Neuronal stem cell (in vitro differentiated cells): Measurements from ENCODE around the gene ATP1B2.

ENCODE experiments used
- DNase-seq: peaks from one replicate; pipeline ENCODE4 v3.0.0-alpha.2; 2013; ENCODE audit warnings: low spot score
- H2AFZ ChIP-seq: one replicate; pipeline ENCODE4 v1.6.1; 2013; ENCODE audit warnings: mild to moderate bottlenecking, low read length, inconsistent platforms
- H2AK5ac ChIP-seq: 2 replicates; pipeline ENCODE4 v1.6.1; 2013; ENCODE audit warnings: low read depth, mild to moderate bottlenecking, inconsistent platforms, low read length, moderate library complexity, mixed read lengths
- H2BK120ac ChIP-seq: 2 replicates; pipeline ENCODE4 v1.6.1; 2013; ENCODE audit warnings: low read depth, mild to moderate bottlenecking, inconsistent platforms, low read length, moderate library complexity, mixed read lengths
- H2BK12ac ChIP-seq: one replicate; pipeline ENCODE4 v1.6.1; 2013; ENCODE audit warnings: low read length, inconsistent platforms
- H2BK15ac ChIP-seq: 2 replicates; pipeline ENCODE4 v1.6.1; 2013; ENCODE audit warnings: mild to moderate bottlenecking, low read length, inconsistent platforms, mixed read lengths
- H2BK5ac ChIP-seq: one replicate; pipeline ENCODE4 v1.6.1; 2013; ENCODE audit warnings: inconsistent platforms, mild to moderate bottlenecking, low read length, moderate library complexity
- H3K14ac ChIP-seq: one replicate; pipeline ENCODE4 v1.6.1; 2013; ENCODE audit warnings: low read length, inconsistent platforms
- H3K18ac ChIP-seq: 2 replicates; pipeline ENCODE4 v1.6.1; 2013; ENCODE audit warnings: low read length, inconsistent platforms
- H3K23ac ChIP-seq: 2 replicates; pipeline ENCODE4 v1.6.1; 2013; ENCODE audit warnings: low read depth, mild to moderate bottlenecking, mixed read lengths, low read length, inconsistent platforms; ENCODE audit not compliant: poor library complexity
- H3K27ac ChIP-seq: replicated peaks from 3 replicates; pipeline ENCODE4 v1.5.1; 2013; ENCODE audit warnings: low read length, inconsistent platforms
- H3K27me3 ChIP-seq, 3 experiments: 2 replicates each; pipeline ENCODE4 v1.6.1; 2013; ENCODE audit warnings: low read length in 3 of 3, mild to moderate bottlenecking in 2 of 3, inconsistent platforms in 1 of 3, low read depth in 1 of 3, mixed read lengths in 1 of 3, moderate library complexity in 1 of 3; ENCODE audit not compliant: control insufficient read depth in 3 of 3, insufficient read depth in 3 of 3
- H3K36me3 ChIP-seq, 2 donors: replicated peaks in 1 of 2; 2 replicates each; pipeline ENCODE4 v1.6.1; 2013; ENCODE audit warnings: low read length in 2 of 2; ENCODE audit not compliant: control insufficient read depth in 2 of 2, insufficient read depth in 2 of 2
- H3K4ac ChIP-seq: 2 replicates; pipeline ENCODE4 v1.6.1; 2013; ENCODE audit warnings: inconsistent platforms, mild to moderate bottlenecking, low read length, moderate library complexity
- H3K4me1 ChIP-seq, 2 donors: 1 replicate in 1 of 2; 2 replicates in 1 of 2; pipeline ENCODE4 v1.6.1; 2013; ENCODE audit warnings: low read length in 2 of 2, low read depth in 1 of 2; ENCODE audit not compliant: control insufficient read depth in 2 of 2, insufficient read depth in 1 of 2
- H3K4me2 ChIP-seq: one replicate; pipeline ENCODE4 v1.6.1; 2013; ENCODE audit warnings: mild to moderate bottlenecking, low read length, inconsistent platforms; ENCODE audit not compliant: insufficient read depth, poor library complexity, severe bottlenecking
- H3K4me3 ChIP-seq, 2 donors: 2 replicates each; pipeline ENCODE4 v1.5.1; 2013; ENCODE audit warnings: low read length in 2 of 2, mild to moderate bottlenecking in 2 of 2, inconsistent platforms in 1 of 2, moderate library complexity in 1 of 2
- H3K79me1 ChIP-seq: one replicate; pipeline ENCODE4 v1.6.1; 2013; ENCODE audit warnings: low read depth, mild to moderate bottlenecking, inconsistent platforms, low read length, moderate library complexity
- H3K9ac ChIP-seq: one replicate; pipeline ENCODE4 v1.6.1; 2013; ENCODE audit warnings: mild to moderate bottlenecking, low read depth, low read length, inconsistent platforms; ENCODE audit not compliant: poor library complexity
- H3K9me3 ChIP-seq, 2 donors: replicated peaks in 1 of 2; 2 replicates each; pipeline versions ENCODE3 to v1.6.1; 2013; ENCODE audit warnings: low read length in 2 of 2, mild to moderate bottlenecking in 2 of 2, inconsistent platforms in 1 of 2, low read depth in 1 of 2, mixed read lengths in 1 of 2, moderate library complexity in 1 of 2; ENCODE audit not compliant: control insufficient read depth in 2 of 2, insufficient read depth in 1 of 2
- H4K8ac ChIP-seq: one replicate; pipeline ENCODE4 v1.6.1; 2013; ENCODE audit warnings: low read depth, mild to moderate bottlenecking, inconsistent platforms, low read length, moderate library complexity
- H4K91ac ChIP-seq: one replicate; pipeline ENCODE4 v1.6.1; 2013; ENCODE audit warnings: low read length, low read depth, mild to moderate bottlenecking, inconsistent platforms; ENCODE audit not compliant: poor library complexity
- WGBS, 2 donors: extraction: QIAGEN DNeasy Blood & Tissue Kit; methylation state at CpG; one replicate each; pipeline ENCODE4 v1.1.7; 2013; ENCODE audit warnings: missing lambda C conversion rate in 2 of 2, mixed read lengths in 1 of 2; ENCODE audit not compliant: insufficient read length in 2 of 2, insufficient replicate concordance in 1 of 2; ENCODE audit errors: extremely low coverage in 2 of 2; 5-methylcytosine and 5-hydroxymethylcytosine counted together

Gene ATP1B2

GRCh38 chr17:7706631-7707354, 56.1 kb downstream of the ATP1B2 start:
- Histone ChIP-seq H3K9ac (no peak overlapping the region), H3K4me1 (peaks cover 37 to 50% of the 10 kb centered on the region in 2 donors), H3K27me3 (no peaks in the 10 kb centered on the region), H3K4me3 (peak overlapping the region in 1 of 2 donors; percentile 73), H2AFZ (no peak overlapping the region), H3K9me3 (no peaks in the 10 kb centered on the region), H3K27ac (no peak overlapping the region), H3K36me3 (peaks cover 6 to 38% of the 10 kb centered on the region in 2 donors), H3K23ac (no peak overlapping the region), H3K4me2 (no peak overlapping the region), H2BK15ac (no peak overlapping the region), H2BK12ac (no peak overlapping the region), H3K18ac (no peak overlapping the region), H4K91ac (no peak overlapping the region), H2AK5ac (no peak overlapping the region), H2BK120ac (no peak overlapping the region), H3K79me1 (peaks cover 10% of the 10 kb centered on the region), H4K8ac (no peak overlapping the region), H3K4ac (no peak overlapping the region), H3K14ac (no peak overlapping the region), H2BK5ac (no peak overlapping the region)
- DNase-seq: no peak
- WGBS, 2 donors: no CpG with 5 or more reads among the region's 3 CpGs
